ENCODE data around the gene COL12A1. TPM values are rescaled to one million over a fixed set of nuclear protein-coding genes. Genes with fewer than 3 reads are reported as not detected.

COL12A1 gene
- polyA plus RNA-seq, 1 donor (not counting 4 experiments of a cell fraction or from before 2014, with no cell fraction given) = 96.9 TPM

- FAIRE-seq = no peak
- H3K27me3 ChIP-seq (ENCODE audit: control insufficient read depth, extremely low read depth, insufficient read depth, low read length) = no peaks in the 10 kb centered on the region
- no peaks in the 10 kb centered on the region for H4K20me1 ChIP-seq (ENCODE audit: control insufficient read depth, extremely low read depth, insufficient read depth, low read length)
- H3K4me3 ChIP-seq (ENCODE audit: control insufficient read depth in 2 of 3, extremely low read depth in 1 of 3, insufficient read depth in 2 of 3, low read depth in 1 of 3, low read length in 3 of 3) = no peak overlapping the region
- no peaks in the 10 kb centered on the region for H3K9me3 ChIP-seq (ENCODE audit: control insufficient read depth, low read depth, low read length)
- H3K27ac ChIP-seq (ENCODE audit: control insufficient read depth, insufficient read depth, low read length) = no peak overlapping the region
- H3K36me3 ChIP-seq (ENCODE audit: control insufficient read depth in 2 of 2, extremely low read depth in 1 of 2, insufficient read depth in 2 of 2, low read length in 2 of 2) = peaks cover 10 to 19% of the 10 kb centered on the region in 2 experiments
- no peaks in the 10 kb centered on the region for H3K4me1 ChIP-seq (ENCODE audit: control insufficient read depth, extremely low read depth, insufficient read depth, low read length)
- TF ChIP-seq EZH2 (IDR thresholded peaks at IDR 0.05; ENCODE audit: low read length) = no peak
- TF ChIP-seq CTCF (optimal IDR thresholded peaks at IDR 0.05 in 1 of 3, IDR thresholded peaks at IDR 0.05 in 1 of 3, conservative IDR thresholded peaks at IDR 0.05 in 1 of 3; ENCODE audit: extremely low read depth in 1 of 3, insufficient read depth in 2 of 3, low read length in 3 of 3) = no peak
- no peaks in the 10 kb centered on the region for H3K9me1 ChIP-seq (ENCODE audit: control insufficient read depth, extremely low read depth, insufficient read depth, low read length)
- DNase-seq (ENCODE audit: low read depth, low spot score) = no peak
- dilution Hi-C loops (cut with MboI; ENCODE audit: extremely low pct_ligation_motif_present, low sequenced_read_pairs) = no loop called here
- no peaks in the 10 kb centered on the region for H3K79me2 ChIP-seq (ENCODE audit: control insufficient read depth, insufficient read depth, low read length)
- H3K9ac ChIP-seq (ENCODE audit: control insufficient read depth, extremely low read depth, insufficient read depth, low read length) = no peak overlapping the region
- H3K4me2 ChIP-seq (ENCODE audit: control insufficient read depth, extremely low read depth, insufficient read depth, low read depth, low read length) = no peak overlapping the region
- H2AFZ ChIP-seq (ENCODE audit: control insufficient read depth, low read length) = no peak overlapping the region
Measured at GRCh38 chr6:75102301-75102700, 103.6 kb downstream of the COL12A1 start.

GRCh38 chr6:75101896-75102295 is 104.0 kb downstream of the COL12A1 start:
- dilution Hi-C loops (cut with MboI; ENCODE audit: extremely low pct_ligation_motif_present, low sequenced_read_pairs) = no loop called here
- H3K9ac ChIP-seq (ENCODE audit: control insufficient read depth, extremely low read depth, insufficient read depth, low read length) = no peak overlapping the region

More at GRCh38 chr6:75101896-75102295, 104.0 kb downstream of the COL12A1 start:
- no peaks in the 10 kb centered on the region for H4K20me1 ChIP-seq (ENCODE audit: control insufficient read depth, extremely low read depth, insufficient read depth, low read length)
- no peak overlapping the region for H3K4me3 ChIP-seq (ENCODE audit: control insufficient read depth in 2 of 3, extremely low read depth in 1 of 3, insufficient read depth in 2 of 3, low read depth in 1 of 3, low read length in 3 of 3)
- H3K36me3 ChIP-seq (ENCODE audit: control insufficient read depth in 2 of 2, extremely low read depth in 1 of 2, insufficient read depth in 2 of 2, low read length in 2 of 2) = peaks cover 12 to 22% of the 10 kb centered on the region in 2 experiments
- no peak overlapping the region for H3K4me2 ChIP-seq (ENCODE audit: control insufficient read depth, extremely low read depth, insufficient read depth, low read depth, low read length)
- H2AFZ ChIP-seq (ENCODE audit: control insufficient read depth, low read length) = no peak overlapping the region
- H3K79me2 ChIP-seq (ENCODE audit: control insufficient read depth, insufficient read depth, low read length) = no peaks in the 10 kb centered on the region
- H3K27ac ChIP-seq (ENCODE audit: control insufficient read depth, insufficient read depth, low read length) = no peak overlapping the region
- no peaks in the 10 kb centered on the region for H3K4me1 ChIP-seq (ENCODE audit: control insufficient read depth, extremely low read depth, insufficient read depth, low read length)
- no peaks in the 10 kb centered on the region for H3K9me1 ChIP-seq (ENCODE audit: control insufficient read depth, extremely low read depth, insufficient read depth, low read length)
- TF ChIP-seq EZH2 (IDR thresholded peaks at IDR 0.05; ENCODE audit: low read length) (no peak), CTCF (optimal IDR thresholded peaks at IDR 0.05 in 1 of 3, IDR thresholded peaks at IDR 0.05 in 1 of 3, conservative IDR thresholded peaks at IDR 0.05 in 1 of 3; ENCODE audit: extremely low read depth in 1 of 3, insufficient read depth in 2 of 3, low read length in 3 of 3) (no peak)
- H3K9me3 ChIP-seq (ENCODE audit: control insufficient read depth, low read depth, low read length) = no peaks in the 10 kb centered on the region
- FAIRE-seq = no peak
- DNase-seq (ENCODE audit: low read depth, low spot score) = no peak
- no peaks in the 10 kb centered on the region for H3K27me3 ChIP-seq (ENCODE audit: control insufficient read depth, extremely low read depth, insufficient read depth, low read length)

All from keratinocyte (primary cell).